HepG2 (cell line): Measurements from ENCODE around the gene ELP5. TPM values are rescaled to one million over a fixed set of nuclear protein-coding genes. Genes with fewer than 3 reads are reported as not detected.

ENCODE experiments used
- ATAC-seq: fragments of 200-7000 bp; cut with Tn5 transposase; 3 replicates; pipeline ENCODE4 v1.9.1; 2020; ENCODE audit warnings: mild to moderate bottlenecking, moderate library complexity
- BruUV-seq: library from RNA; stranded (reverse); fragments of 400-500 nt; replicated peaks from 2 replicates; lab custom pipeline; 2021; lab: Mats Ljungman, UMichigan
- CTCF ChIA-PET: fragments of 300-600 bp; formaldehyde crosslinking; extraction: SDS; loops from one replicate; lab custom pipeline; 2021; ENCODE audit warnings: low total read pairs, inconsistent platforms, low intra/inter-chr PET ratio; lab: Yijun Ruan, JAX
- POLR2A ChIA-PET: fragments of 350-600 bp; sonication (Branson Sonifier 250); formaldehyde crosslinking; loops from one replicate; lab custom pipeline; 2020; ENCODE audit warnings: antibody characterized with exemption, inconsistent platforms; lab: Yijun Ruan, JAX
- DNase-seq: peaks from one replicate; pipeline ENCODE4 v3.0.0-alpha.2; 2015; ENCODE audit warnings: low spot score
- FAIRE-seq: peaks from 3 replicates; lab custom pipeline; 2011; peaks lifted over from hg19 to GRCh38; lab: Jason Lieb, UNC
- H2AFZ ChIP-seq: one replicate; pipeline ENCODE4 v1.6.1; 2011; ENCODE audit warnings: low read length, inconsistent platforms
- H3K27ac ChIP-seq: fragments of 300-600 bp; 3 replicates; pipeline ENCODE4 v1.8.0; 2011; ENCODE audit warnings: mixed run types, mild to moderate bottlenecking, mixed read lengths, low read length, inconsistent platforms; ENCODE audit not compliant: insufficient read depth; ENCODE audit errors: extremely low read length
- H3K27me3 ChIP-seq, 2 experiments: fragments of 200-600 bp in 1 of 2; 2 replicates in 1 of 2; 3 replicates in 1 of 2; pipeline versions ENCODE4 v1.6.0 to v1.8.0; 2011; ENCODE audit warnings: low read length in 2 of 2, mild to moderate bottlenecking in 2 of 2, moderate library complexity in 2 of 2, inconsistent platforms in 1 of 2; ENCODE audit not compliant: insufficient read depth in 2 of 2, control insufficient read depth in 1 of 2
- H3K36me3 ChIP-seq, 2 experiments: fragments of 200-600 bp in 1 of 2; replicated peaks in 1 of 2; 2 replicates in 1 of 2; 3 replicates in 1 of 2; pipeline versions ENCODE4 v1.5.1 to v1.8.0; 2011; ENCODE audit warnings: low read length in 2 of 2, inconsistent platforms in 1 of 2; ENCODE audit not compliant: insufficient read depth in 2 of 2, control insufficient read depth in 1 of 2
- H3K4me1 ChIP-seq: 2 replicates; pipeline ENCODE4 v1.5.1; 2012; ENCODE audit warnings: low read length, inconsistent platforms; ENCODE audit not compliant: insufficient read depth
- H3K4me2 ChIP-seq: 2 replicates; pipeline ENCODE4 v1.6.0; 2011; ENCODE audit warnings: low read depth, low read length, inconsistent platforms
- H3K4me3 ChIP-seq, 3 experiments: fragments of 200-600 bp in 1 of 3; sonication (generic), shearing (Covaris generic) in 1 of 3; replicated peaks in 1 of 3; 2 replicates each; pipeline ENCODE4 v1.5.1; 2011 to 2016; ENCODE audit warnings: low read length in 3 of 3, inconsistent platforms in 2 of 3, low read depth in 2 of 3, mild to moderate bottlenecking in 2 of 3, control low read depth in 1 of 3, mixed read lengths in 1 of 3; ENCODE audit not compliant: insufficient read depth in 1 of 3
- H3K79me2 ChIP-seq: one replicate; pipeline ENCODE4 v1.6.1; 2011; ENCODE audit warnings: low read length, inconsistent platforms; ENCODE audit not compliant: insufficient read depth
- H3K9ac ChIP-seq: 2 replicates; pipeline ENCODE4 v1.6.0; 2011; ENCODE audit warnings: mild to moderate bottlenecking, low read depth, low read length, inconsistent platforms; ENCODE audit not compliant: insufficient read depth
- H3K9me3 ChIP-seq: 2 replicates; pipeline ENCODE4 v1.5.1; 2012; ENCODE audit warnings: mild to moderate bottlenecking, low read length
- H4K20me1 ChIP-seq: 2 replicates; pipeline ENCODE4 v1.6.0; 2011; ENCODE audit warnings: inconsistent platforms, mild to moderate bottlenecking, low read length, moderate library complexity; ENCODE audit not compliant: insufficient read depth
- BHLHE40 ChIP-seq: IDR thresholded peaks from 2 replicates; pipeline ENCODE4 v1.6.1; 2011; ENCODE audit warnings: low read length, improper control_type of control experiment
- DMTF1 ChIP-seq: sonication (generic); formaldehyde crosslinking; IDR thresholded peaks from 2 replicates; pipeline ENCODE4 v1.4.0; 2020; ENCODE audit warnings: mild to moderate bottlenecking, missing genetic modification reagents
- HNF1A ChIP-seq, 2 experiments: sonication (generic) in 1 of 2; formaldehyde crosslinking in 1 of 2; IDR thresholded peaks; 2 replicates each; pipeline versions ENCODE4 v1.4.0 to v1.6.1; 2016 to 2020; ENCODE audit warnings: borderline replicate concordance in 1 of 2, low read depth in 1 of 2, mild to moderate bottlenecking in 1 of 2, missing genetic modification reagents in 1 of 2
- ISX ChIP-seq: sonication (generic); formaldehyde crosslinking; conservative IDR thresholded peaks from 2 replicates; pipeline ENCODE4 v1.5.0; 2020; ENCODE audit warnings: missing genetic modification reagents
- ZBTB2 ChIP-seq: sonication (generic); formaldehyde crosslinking; IDR thresholded peaks from 2 replicates; pipeline ENCODE4 v1.8.0; 2022; ENCODE audit warnings: low read depth, missing genetic modification reagents
- ZBTB39 ChIP-seq: sonication (generic); formaldehyde crosslinking; IDR thresholded peaks from 2 replicates; pipeline ENCODE4 v1.5.0; 2020; ENCODE audit warnings: missing genetic modification reagents
- ZNF7 ChIP-seq: IDR thresholded peaks from 2 replicates; pipeline ENCODE4 v1.6.1; 2016; ENCODE audit warnings: missing biosample characterization, missing genetic modification reagents
- ZNF816 ChIP-seq: sonication (generic); formaldehyde crosslinking; IDR thresholded peaks from 2 replicates; pipeline ENCODE4 v1.8.0; 2022; ENCODE audit warnings: missing genetic modification reagents, mild to moderate bottlenecking, borderline replicate concordance
- ZSCAN31 ChIP-seq: sonication (generic); formaldehyde crosslinking; IDR thresholded peaks from 2 replicates; pipeline ENCODE4 v1.5.0; 2020; ENCODE audit warnings: low read depth, mild to moderate bottlenecking, missing genetic modification reagents
- WGBS: methylation state at CpG from one replicate; pipeline ENCODE4 v1.1.6; 2017; ENCODE audit warnings: low lambda C conversion rate; 5-methylcytosine and 5-hydroxymethylcytosine counted together
- in situ Hi-C: cut with HindIII; loops from 2 replicates; pipeline ENCODE4 v1.10.0; 2017; ENCODE audit warnings: low pct_unique_long_range_greater_than_20kb; ENCODE audit not compliant: extremely low pct_ligation_motif_present
- intact Hi-C: fragments of 100-400 bp; cut with micrococcal nuclease; formaldehyde crosslinking; loops from one replicate; pipeline ENCODE4 v1.10.0; 2022; ENCODE audit not compliant: unreplicated experiment
- polyA plus RNA-seq, 8 experiments: library from polyadenylated mRNA; depleted of rRNA in 3 of 8; stranded (reverse) in 7 of 8; unstranded in 1 of 8; fragments of >200 nt; fragmentation: Illumina TruSeq in 4 of 8; extraction: Trizol in 4 of 8; gene quantifications; 2 replicates each; pipeline versions ENCODE4 v1.2.1 to v1.2.3, GENCODE V29; 2011 to 2016; ENCODE audit warnings: low read depth in 4 of 8, missing spikeins in 1 of 8, mixed read lengths in 1 of 8; ENCODE audit not compliant: insufficient read depth in 1 of 8
- total RNA-seq, 5 experiments: library from RNA; depleted of rRNA; stranded (reverse); fragments of >200 nt; fragmentation: Illumina TruSeq; extraction: Trizol; gene quantifications; 2 replicates each; pipeline ENCODE4 v1.2.3, GENCODE V29; 2016; ENCODE audit warnings: low read depth in 1 of 5

ELP5 gene
- total and polyA plus RNA-seq, 2 of the 13 experiments (the other 11 are each of a cell fraction or from before 2014, with no cell fraction given): 67.6 to 69.8 TPM

GRCh38 chr17:7285679-7286078, 33.7 kb downstream of the ELP5 start (continued):
- no peak for TF ChIP-seq HNF1A (IDR thresholded peaks at IDR 0.05; ENCODE audit: low read depth)
- TF ChIP-seq HNF1A (CRISPR knock-in tag; IDR thresholded peaks at IDR 0.05; ENCODE audit: borderline replicate concordance): no peak
- no peak for TF ChIP-seq ZNF816 (CRISPR knock-in tag)
- TF ChIP-seq, all 625 proteins: peak for 0

GRCh38 chr17:7289256-7290032, 37.4 kb downstream of the ELP5 start:
- H3K4me3 ChIP-seq: no peak overlapping the region
- no peak overlapping the region for H3K27ac ChIP-seq
- POLR2A ChIA-PET: no interaction called here
- H2AFZ ChIP-seq: no peak overlapping the region
- H4K20me1 ChIP-seq: no peaks in the 10 kb centered on the region
- H3K9ac ChIP-seq: no peak overlapping the region
- 77% methylated on average over 6 of the region's 18 CpGs for WGBS
- H3K4me2 ChIP-seq: no peak overlapping the region
- FAIRE-seq: no peak
- no peak for DNase-seq
- in situ Hi-C loops (loop anchor here (10.0 kb wide), 1 partner anchor 245 kb away; the partner anchor contains the start of gene SLC16A11), intact Hi-C loops (no loop called here)
- ATAC-seq: no peak
- H3K9me3 ChIP-seq: no peaks in the 10 kb centered on the region
- peaks cover 26% of the 10 kb centered on the region for H3K4me1 ChIP-seq
- H3K79me2 ChIP-seq: no peaks in the 10 kb centered on the region
- H3K27me3 ChIP-seq: peaks cover 0 to 11% of the 10 kb centered on the region in 2 experiments; a peak in 2 of 5 replicates
- CTCF ChIA-PET: no interaction called here
- BruUV-seq: no TSS peak
- peaks cover 4 to 7% of the 10 kb centered on the region in 2 experiments; a peak in 3 of 5 replicates for H3K36me3 ChIP-seq
- TF ChIP-seq DMTF1 (CRISPR knock-in tag): no peak
- no peak for TF ChIP-seq ZSCAN31 (CRISPR knock-in tag)
- no peak for TF ChIP-seq ZBTB39 (CRISPR knock-in tag)
- TF ChIP-seq ZNF7 (CRISPR knock-in tag): no peak
- TF ChIP-seq ZBTB2 (CRISPR knock-in tag): no peak
- no peak for TF ChIP-seq ISX (CRISPR knock-in tag)
- no peak for TF ChIP-seq BHLHE40
